ENCODE measurements around the gene GPSM1.

Gene GPSM1

DNA sequence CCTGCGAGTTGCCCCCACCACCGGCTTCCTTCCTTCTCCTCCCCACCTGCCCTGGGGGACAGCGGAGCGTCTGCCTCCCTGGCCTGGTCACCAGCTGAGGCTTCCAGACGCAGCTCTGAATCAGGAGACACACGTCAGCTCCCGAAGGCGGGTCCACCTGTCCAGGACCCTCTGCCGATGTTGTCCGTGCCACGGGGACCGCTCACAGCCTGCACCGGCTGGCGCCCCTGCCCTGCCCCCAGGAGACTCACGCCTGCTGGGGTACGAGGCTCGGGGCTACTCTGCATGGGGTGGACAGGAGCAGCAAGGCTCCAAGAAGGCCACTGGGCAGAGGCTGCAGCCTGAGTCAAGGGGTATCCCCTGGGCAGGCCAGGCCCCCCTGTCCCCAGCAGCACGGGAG is 21.5 kb upstream of the GPSM1 start:
- DNase-seq = no peak

DNA sequence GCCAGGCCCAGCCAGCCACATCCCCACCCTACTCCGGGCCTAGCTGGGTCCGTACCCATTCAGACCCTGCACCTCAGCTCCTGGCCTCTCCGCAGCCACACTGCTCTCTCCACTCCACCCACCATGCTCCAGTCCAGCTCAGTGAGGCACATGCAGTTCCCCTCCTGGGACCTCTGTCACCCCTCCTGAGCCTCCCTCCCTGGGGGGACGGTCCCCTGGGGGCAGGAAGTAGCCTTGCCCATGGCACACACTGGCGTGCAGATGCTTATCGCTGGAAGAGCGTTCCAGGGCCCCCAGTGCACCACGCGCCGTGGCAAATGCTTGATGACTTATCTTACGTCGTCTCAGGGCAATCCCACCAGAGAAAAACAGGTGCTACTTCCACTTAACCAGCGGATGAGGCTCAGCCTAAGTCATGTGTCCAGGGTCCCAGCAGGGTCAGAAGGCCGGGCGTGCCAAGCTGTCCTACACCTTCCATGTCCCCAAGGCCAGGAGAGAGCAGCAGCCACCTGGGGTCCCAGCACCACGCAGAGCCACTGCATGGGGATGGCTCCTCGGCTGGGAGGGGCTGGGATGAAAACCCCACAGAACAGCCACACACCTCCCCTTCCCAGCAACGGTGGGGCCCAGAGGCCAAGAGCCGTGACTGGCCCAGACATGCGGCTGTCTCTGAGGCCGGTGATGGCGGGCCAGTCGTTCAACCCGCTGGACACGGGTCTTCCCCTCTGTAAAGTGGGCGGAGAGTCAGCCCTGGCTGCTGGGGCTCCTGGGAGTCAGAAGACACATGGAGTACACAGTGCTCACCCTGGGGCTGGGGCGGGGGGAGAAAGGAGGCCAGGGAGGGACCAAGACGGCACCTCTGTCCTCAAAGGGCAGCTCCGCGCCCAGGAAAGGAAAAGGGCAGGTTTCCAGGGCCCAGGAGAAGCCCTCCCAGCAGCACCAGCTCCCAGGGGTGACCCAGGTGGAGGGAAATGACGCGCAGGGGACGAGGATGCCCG is 20.8 kb upstream of the GPSM1 start:
- peak in 2 of 3 experiments; percentile 41 to 52 for DNase-seq

- DNase-seq = no peak
Observed at GRCh38 chr9:136307215-136307750, 20.1 kb upstream of the GPSM1 start.

DNA sequence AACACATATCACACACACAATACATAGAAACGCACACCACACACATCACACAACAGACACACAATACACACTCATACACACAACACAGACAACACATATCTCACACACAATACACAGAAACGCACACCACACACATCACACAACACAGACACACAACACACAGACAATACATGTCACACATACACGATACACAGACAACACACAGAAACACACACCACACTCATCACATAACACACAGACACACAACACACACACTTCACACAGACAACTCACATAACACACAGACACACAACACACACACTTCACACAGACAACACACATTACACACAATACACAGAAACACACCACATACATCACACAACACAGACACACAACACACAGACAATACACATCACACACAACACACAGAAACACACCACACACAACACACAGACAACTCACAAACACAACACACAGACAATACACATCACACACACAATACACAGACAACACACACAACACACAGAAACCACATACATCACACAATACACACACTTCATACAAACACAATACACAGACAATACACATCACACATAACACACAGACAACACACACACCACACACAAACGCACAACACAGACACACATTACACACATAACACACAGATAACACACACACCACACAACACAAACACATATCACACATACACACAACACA is 19.2 kb upstream of the GPSM1 start:
- peak in 1 of 3 experiments; percentile 51 for DNase-seq

DNA sequence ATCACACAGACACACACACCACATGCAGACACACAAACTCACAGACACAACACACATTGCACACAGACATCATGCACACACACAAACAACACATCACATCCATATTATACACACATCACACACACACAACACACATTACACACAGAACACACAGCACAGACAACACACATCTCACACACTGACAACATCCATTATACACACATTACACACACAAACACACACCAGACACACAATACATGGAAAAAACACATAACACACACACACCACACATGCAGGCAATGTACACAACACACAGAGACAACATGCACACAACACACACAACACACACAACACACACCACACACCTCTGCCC is 18.7 kb upstream of the GPSM1 start:
- no peak for DNase-seq

GRCh38 chr9:136309101-136309801 is 18.1 kb upstream of the GPSM1 start:
- peak; percentile 75 to 97 (median 93) for DNase-seq

DNA sequence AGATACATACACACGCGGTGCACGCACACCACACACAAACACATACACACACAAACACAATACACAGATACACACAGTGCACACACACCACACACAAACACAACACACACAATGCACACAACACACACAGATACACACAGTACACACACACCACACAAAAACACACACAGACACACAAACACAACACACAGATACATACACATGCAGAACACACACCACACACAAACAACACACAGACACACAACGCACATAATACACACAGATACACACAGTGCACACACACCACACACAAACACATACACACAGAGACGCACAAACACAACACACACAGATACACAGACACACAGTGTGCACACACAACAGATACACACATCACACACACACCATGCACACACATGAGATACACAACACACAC is 17.5 kb upstream of the GPSM1 start:
- DNase-seq = no peak

DNA sequence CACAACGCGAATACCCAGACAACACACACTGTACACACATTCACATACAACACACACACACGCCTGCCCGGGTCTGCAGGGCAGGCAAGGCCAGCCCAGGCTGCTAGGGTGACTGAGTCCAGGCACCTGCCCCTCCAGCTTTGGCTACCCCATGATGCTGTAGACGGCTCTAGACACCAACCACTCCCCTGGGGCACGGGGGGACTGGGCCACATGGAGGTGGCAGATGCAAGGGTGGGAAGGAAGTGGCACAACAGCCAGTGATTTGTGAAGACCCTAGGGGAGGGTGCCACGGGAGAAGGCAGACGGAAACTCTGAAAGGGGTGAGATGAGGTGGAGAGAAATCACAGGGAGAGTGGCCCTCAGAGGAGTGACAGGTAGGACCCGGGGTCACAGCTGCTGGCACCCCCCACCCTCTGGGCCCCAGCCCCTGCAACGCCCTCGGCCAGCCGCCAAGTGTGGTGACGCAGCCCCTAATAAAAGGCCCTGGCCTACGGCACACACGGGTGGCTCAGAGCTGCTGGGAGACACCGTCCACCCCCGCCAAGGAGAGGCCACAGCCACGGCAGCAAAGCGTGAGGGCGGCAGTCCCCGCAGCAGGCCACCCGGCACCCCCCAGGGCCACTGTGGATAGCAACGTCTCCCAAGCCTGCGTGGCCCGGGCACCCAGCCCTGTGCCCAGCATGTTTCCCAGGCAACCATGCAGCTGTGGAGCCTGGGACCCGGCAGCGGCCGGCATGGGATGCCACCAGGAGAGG is 16.9 kb upstream of the GPSM1 start:
- DNase-seq = peak in 2 of 3 experiments; percentile 83 to 87

GRCh38 chr9:136311051-136312008 is 16.0 kb upstream of the GPSM1 start:
- DNase-seq = peak; percentile 45 to 96 (median 94)

- no peak for DNase-seq
Observed at GRCh38 chr9:136312009-136312375, 15.3 kb upstream of the GPSM1 start.

DNA sequence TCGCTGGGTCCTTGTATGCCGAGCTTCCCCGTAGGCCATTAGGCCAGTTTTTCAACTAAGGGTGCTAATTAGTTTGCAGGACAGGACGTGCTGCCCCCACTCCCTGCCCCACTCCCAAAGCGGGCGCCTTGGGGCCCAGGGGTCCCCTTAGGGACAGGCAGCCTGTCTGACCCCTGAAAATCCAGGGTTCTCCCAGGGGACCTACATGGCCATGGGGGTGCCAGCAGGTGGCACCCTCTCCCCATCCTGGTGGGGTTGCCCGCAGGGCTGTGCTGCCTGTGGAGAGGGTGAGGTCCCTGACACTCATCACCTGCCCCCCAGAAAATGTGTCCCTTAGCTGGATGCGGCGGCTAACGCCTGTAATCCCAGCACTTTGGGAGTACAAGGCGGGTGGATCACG is 14.9 kb upstream of the GPSM1 start:
- DNase-seq = peak; percentile 5 to 73 (median 59)

GRCh38 chr9:136313111-136314055 is 14.0 kb upstream of the GPSM1 start:
- no peak for DNase-seq

- no peak for DNase-seq
Observed at GRCh38 chr9:136314056-136314416, 13.3 kb upstream of the GPSM1 start.

- DNase-seq = no peak
Observed at GRCh38 chr9:136314944-136315343, 12.4 kb upstream of the GPSM1 start.

- no peak for DNase-seq
Observed at GRCh38 chr9:136316271-136316751, 11.0 kb upstream of the GPSM1 start.

GRCh38 chr9:136316896-136317676 is 10.3 kb upstream of the GPSM1 start:
- no peak for DNase-seq

GRCh38 chr9:136317695-136318094 is 9.6 kb upstream of the GPSM1 start:
- no peak for DNase-seq

GRCh38 chr9:136318111-136318775 is 9.1 kb upstream of the GPSM1 start:
- DNase-seq = no peak

All from NCI-H1417 (cell line).